Femur (tissue), 1 donor: ENCODE results near the gene PANX2.

Source experiments
- DNase-seq: peaks from one replicate; pipeline ENCODE4 v3.0.0-alpha.2; 2017

The PANX2 gene

GRCh38 chr22:50171319-50171964 is 911 bp downstream of the PANX2 start:
- peak; percentile 37 for DNase-seq

- no peak for DNase-seq
Observed at GRCh38 chr22:50171965-50172421, 1.5 kb downstream of the PANX2 start.

GRCh38 chr22:50173311-50173982 is 2.9 kb downstream of the PANX2 start:
- peak; percentile 22 for DNase-seq

- no peak for DNase-seq
Observed at GRCh38 chr22:50173983-50174355, 3.4 kb downstream of the PANX2 start.

- DNase-seq, result peak; percentile 17
Observed at GRCh38 chr22:50174382-50175190, 4.1 kb downstream of the PANX2 start.

- peak; percentile 15 for DNase-seq
Observed at GRCh38 chr22:50175191-50175461, 4.6 kb downstream of the PANX2 start.

- DNase-seq, result peak; percentile 24
Observed at GRCh38 chr22:50175921-50176849, 5.7 kb downstream of the PANX2 start.

- peak; percentile 15 for DNase-seq
Observed at GRCh38 chr22:50176850-50177536, 6.5 kb downstream of the PANX2 start.

- DNase-seq, result peak; percentile 21
Observed at GRCh38 chr22:50177537-50178470, 7.3 kb downstream of the PANX2 start.

GRCh38 chr22:50178471-50178864 is 7.9 kb downstream of the PANX2 start:
- DNase-seq, result peak; percentile 27

- peak; percentile 16 for DNase-seq
Observed at GRCh38 chr22:50178871-50179869, 8.6 kb downstream of the PANX2 start.

GRCh38 chr22:50179937-50180726 is 9.6 kb downstream of the PANX2 start:
- no peak for DNase-seq

GRCh38 chr22:50180727-50181521 is 10.4 kb downstream of the PANX2 start:
- no peak for DNase-seq

GRCh38 chr22:50182176-50183081 is 11.9 kb downstream of the PANX2 start:
- peak; percentile 37 for DNase-seq

- peak; percentile 27 for DNase-seq
Observed at GRCh38 chr22:50183141-50183971, 12.8 kb downstream of the PANX2 start.
